GM19099 (cell line): Measurements from ENCODE around the gene KRTCAP2.
A peak's percentile ranks its signal among the peaks of the same experiment; 100 is the strongest.

Experiments used
- POLR2A ChIP-seq: IDR thresholded peaks from 3 replicates; pipeline ENCODE4 v1.6.1; 2011; ENCODE audit warnings: low read depth; ENCODE audit not compliant: insufficient read length; ENCODE audit errors: extremely low read depth

The KRTCAP2 gene

DNA sequence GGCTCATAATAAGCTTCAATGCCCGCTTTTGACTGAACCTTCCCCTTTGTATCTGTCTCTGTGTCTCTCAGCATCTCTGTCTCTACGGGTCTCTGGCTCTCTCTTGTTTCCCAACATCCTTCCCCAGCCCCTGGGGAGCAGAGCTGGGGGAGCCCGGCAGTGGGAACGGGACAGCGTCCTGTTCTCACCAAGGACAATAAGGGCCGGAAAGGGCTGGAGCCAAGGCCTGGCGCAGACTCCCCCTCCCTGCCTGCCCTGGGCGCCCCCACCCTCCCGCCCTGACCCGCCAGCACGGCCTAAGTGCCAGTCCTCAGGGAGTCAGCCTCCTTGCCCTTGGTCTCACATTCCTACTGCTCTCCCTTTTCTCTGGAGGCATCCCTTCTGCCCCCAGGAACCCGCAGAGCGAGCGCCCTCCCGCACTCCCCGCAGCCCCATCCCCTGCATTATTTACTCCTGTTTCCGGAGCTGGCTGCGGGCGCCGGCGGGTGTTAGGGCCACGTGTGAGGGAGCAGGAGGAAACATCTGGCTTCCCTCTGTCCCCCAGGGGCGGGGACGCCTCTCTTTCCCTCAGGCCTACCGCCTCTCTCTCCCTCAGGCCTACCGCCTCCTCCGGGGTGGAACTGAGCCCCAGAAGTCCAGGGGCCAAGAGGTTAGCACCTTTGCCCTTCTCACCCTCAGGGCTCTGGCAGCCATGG, 6.5 kb downstream of the KRTCAP2 start:
- TF ChIP-seq POLR2A = no peak

DNA sequence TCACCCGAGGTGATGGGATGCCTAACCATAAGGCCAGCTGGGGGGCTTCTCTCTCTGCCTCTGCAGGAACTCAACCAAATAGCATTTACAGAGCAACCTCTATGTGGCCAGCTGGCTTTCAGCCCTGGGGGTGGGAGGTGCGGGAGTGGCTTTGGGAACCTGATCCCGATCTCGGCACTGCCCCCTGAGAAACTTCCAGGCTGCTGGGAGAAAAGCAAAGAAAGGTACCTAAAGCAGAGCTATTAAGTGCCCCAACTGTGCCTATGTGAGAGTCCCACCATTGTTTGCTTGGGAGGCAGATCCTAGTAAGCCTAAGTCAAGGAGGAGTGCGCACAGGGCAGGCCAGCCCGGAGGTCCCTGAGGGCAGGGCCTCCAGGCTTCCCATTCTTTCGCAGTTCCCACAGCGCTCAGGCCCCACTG, 7.0 kb downstream of the KRTCAP2 start:
- no peak for TF ChIP-seq POLR2A

DNA sequence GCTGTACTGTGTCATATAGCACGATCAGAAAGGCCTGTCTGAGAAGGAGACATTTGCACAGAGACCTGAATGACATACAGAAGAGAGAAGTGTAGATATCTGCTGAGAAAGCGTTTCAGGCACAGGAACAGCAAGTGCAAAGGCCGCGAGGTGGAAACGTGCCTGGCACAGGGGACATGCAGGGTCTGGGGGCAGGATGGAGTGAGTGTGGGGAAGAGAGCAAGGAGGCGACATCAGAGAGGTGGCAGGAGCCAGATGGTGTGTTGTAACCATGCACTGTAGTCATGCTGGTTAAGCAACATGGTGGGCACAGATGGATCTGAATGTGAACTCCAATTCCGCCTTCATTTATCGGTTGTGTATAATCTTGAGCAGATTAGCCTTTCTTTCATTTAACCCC, 13.0 kb downstream of the KRTCAP2 start:
- no peak for TF ChIP-seq POLR2A

DNA sequence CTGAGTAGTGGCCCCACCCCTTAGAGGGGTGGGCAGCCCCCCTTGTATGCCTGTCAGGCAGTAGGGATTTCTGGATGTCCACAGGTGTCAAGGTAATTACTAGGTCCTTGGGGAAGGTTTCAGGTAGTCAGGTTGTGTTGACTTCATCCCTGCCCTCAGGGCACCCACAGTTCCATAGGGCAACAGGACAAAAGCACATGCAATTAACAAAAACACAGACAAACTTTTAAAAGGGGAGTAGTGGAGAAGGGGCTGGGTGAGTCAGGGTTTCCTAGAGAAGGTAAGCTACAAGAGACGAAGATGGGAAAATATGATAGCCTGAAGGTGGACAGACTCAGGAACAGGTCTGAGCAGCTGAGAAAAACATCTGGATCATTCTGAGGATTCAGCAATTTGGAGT, 14.1 kb downstream of the KRTCAP2 start:
- TF ChIP-seq POLR2A = no peak

DNA sequence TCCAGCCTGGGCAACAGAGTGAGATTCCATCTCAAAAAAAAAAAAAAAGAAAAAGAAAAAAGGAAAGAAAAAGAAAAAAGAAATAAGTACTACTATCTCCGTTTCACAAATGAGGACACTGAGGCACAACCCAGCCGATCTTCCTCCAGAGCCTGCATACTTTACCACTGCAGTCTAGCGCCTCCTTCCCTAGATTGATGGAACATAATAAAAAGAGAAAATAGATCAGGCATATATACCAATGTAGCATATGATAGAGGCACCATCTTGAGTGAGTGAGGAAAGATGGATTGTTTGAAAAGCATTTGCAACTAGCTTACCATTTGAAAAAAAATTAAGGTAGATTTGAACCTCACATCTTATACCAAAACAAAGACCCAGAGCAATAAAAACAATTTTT, 27.6 kb downstream of the KRTCAP2 start:
- no peak for TF ChIP-seq POLR2A

DNA sequence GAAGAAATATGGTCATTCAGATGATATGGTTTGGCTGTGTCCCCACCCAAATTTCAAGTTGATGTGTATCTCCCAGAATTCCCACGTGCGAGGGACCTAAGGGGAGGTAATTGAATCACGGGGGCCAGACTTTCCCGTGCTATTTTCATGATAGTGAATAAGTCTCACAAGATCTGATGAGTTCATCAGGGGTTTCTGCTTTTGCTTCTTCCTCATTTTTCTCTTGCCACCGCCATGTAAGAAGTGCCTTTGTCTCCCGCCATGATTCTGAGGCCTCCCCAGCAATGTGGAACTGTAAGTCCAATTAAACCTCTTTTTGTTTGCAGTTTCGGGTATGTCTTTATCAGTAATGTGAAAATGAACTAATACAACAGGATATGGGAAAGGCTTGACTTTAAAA, 31.4 kb downstream of the KRTCAP2 start:
- TF ChIP-seq POLR2A = no peak

DNA sequence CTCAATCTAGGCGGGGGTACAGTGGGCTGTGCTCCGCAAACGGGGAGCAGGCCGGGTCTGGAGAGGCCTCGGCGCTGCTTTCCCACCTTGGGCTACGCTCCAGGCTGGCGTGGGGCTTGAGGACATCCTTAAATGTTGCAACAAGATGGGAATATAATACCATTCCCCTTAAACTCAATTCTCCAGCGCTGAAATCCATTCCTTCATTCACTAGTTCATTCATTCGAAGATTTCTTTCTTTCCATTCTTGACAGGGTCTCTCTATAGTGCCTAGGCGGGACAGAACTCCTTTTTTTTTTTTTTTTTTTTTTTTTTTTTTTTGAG, 32.5 kb downstream of the KRTCAP2 start:
- TF ChIP-seq POLR2A = no peak

DNA sequence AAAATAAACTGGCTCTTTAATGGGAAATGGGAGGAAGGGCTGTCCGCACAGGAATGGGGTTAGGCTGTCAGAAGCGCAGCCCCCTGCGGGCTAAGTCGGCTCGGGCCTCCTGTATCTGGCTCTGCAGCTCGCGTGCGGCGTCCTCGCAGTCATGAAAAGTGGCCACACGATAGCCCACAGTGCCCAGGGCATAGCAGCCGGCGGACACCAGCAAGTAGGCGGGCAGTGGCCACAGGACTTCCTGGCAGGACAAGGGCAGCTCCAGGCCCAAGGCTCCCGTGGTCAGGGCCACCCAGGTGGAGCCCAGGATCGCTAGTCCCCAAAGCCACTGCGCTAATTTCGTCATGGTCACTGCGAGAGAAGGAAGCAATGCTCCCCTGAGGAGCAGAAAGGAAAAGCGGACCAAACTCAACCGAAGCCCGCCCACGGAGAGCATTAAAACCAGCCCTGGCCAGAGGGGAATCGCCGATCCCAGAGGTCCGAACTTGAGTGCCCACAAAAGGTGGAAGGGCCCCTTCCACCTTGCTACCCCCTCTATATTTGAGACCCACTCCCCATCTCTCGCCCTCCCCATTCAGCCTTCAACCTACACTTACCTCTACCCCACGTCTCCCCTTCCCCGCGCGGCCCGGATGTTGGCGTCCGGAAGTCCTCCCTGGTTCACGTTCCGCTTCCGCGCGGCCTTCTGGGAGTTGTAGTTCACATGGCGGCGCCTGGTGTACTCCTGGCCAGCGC, 33.0 kb downstream of the KRTCAP2 start, which contains the start of gene DPM3:
Gene DPM3, minus strand, starts transcription at position 637 of the 735 bp plus-strand sequence. Its CDS starts 291 bp downstream, at position 346.
- TF ChIP-seq POLR2A = peak; percentile 77

DNA sequence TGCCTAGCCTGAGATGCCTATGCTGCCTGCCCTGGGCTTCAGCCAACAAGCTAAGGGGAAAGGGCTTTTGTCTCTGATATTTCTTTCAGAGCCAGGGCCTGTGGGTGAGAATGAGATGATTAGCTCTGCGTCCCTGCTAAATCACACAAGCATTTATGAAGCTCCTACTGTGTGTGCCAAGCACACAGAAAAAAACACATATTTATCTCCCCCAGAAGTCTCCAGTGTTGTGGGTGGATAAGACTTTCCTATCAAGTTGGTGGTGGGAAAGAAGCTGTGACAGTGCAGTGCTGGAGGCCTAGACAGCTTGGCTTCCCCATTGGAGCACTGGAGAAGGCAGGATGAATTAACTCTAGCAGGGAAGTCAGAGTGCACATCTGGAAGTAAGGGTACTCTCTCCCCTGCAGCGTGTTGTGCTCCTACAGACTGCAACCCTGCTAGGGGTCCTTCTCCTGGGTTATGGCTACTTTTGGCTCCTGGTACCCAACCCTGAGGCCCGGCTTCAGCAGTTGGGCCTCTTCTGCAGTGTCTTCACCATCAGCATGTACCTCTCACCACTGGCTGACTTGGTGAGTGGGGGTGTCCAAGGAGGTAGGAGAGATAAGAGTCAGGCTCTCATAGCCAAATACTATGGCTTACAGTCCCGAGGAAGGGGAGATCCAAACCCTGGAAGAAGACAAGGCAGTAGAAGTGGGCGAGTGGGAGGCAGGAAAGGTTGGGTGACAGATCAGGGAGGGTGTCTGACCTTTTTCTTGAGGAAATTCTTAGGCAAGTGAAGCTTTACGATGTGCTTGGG, 35.8 kb downstream of the KRTCAP2 start:
- no peak for TF ChIP-seq POLR2A

DNA sequence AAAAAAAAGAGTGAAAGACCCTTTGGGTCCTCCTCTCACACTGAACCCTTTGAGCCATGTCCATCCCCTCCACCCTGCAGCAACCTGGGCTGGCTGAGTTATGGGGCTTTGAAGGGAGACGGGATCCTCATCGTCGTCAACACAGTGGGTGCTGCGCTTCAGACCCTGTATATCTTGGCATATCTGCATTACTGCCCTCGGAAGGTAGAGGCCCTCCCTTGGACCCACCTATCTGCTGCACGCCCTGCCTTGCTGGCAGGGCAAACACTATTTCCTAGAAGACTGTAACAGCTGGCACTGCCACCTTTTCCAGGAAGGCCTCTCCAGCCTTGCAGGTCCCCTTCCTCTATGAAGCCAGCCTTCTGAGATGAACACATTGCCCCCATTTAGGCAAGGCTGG, 36.4 kb downstream of the KRTCAP2 start:
- TF ChIP-seq POLR2A = no peak

DNA sequence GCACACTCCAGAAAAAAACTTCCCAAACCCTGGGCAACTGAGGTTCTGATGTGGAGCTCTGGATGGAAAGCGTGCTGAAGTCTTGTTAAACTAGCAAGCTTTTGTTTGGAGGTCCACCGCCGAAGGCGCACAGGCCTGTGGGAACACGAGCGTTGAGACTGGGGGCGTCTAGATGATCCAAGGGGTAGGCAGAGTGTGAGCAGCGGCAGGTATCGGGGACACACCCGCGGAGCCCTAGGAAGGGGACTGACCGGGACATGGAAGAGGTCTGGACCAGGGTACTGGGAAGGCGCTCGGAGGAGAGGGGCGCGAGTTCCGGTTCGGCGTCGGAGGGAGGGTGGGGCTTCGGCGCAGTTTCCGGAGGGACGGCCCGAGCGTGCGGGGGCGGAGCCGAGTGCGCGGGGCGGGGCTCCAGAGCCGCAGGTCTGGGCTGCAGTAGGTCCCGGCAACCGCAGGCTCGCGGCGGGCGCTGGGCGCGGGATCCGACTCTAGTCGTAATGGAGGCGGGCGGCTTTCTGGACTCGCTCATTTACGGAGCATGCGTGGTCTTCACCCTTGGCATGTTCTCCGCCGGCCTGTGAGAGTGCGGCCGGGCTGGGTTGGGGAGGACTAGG, 37.6 kb downstream of the KRTCAP2 start, which contains the start of gene SLC50A1:
Gene SLC50A1, plus strand, starts transcription at position 438 of the 614 bp plus-strand sequence. Its CDS starts 60 bp downstream, at position 498.
- TF ChIP-seq POLR2A = peak; percentile 90

DNA sequence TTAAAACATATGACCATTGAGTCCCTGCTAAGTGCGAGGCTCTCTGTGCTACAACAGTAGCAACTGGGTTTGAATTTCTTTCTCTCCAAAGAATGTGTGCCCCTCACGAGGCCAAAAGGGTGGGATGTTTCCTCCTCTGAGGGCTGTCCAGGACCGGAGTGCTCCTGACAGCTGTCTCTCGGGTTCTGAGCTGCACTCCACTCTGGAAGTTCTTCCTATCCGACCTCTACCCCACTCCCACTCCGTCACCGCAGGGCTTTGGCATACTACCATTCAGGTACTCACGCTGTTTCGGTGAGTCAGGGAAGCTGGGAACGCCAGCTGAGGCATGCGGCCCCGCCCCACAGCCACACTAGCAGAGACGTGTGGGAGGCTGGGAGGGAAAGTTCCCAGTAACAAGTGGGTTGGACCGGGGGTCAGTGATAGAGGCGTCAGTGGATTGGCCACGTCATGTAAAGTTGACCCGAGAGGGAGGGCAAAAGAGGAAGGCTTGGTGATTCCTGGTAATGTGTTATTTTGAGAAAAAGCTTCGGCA, 38.2 kb downstream of the KRTCAP2 start:
- no peak for TF ChIP-seq POLR2A

DNA sequence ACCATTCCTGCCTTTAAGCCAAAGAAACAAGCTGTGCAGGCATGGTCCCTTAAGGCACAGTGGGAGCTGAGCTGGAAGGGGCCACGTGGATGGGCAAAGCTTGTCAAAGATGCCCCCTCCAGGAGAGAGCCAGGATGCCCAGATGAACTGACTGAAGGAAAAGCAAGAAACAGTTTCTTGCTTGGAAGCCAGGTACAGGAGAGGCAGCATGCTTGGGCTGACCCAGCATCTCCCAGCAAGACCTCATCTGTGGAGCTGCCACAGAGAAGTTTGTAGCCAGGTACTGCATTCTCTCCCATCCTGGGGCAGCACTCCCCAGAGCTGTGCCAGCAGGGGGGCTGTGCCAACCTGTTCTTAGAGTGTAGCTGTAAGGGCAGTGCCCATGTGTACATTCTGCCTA, 38.8 kb downstream of the KRTCAP2 start:
- no peak for TF ChIP-seq POLR2A

DNA sequence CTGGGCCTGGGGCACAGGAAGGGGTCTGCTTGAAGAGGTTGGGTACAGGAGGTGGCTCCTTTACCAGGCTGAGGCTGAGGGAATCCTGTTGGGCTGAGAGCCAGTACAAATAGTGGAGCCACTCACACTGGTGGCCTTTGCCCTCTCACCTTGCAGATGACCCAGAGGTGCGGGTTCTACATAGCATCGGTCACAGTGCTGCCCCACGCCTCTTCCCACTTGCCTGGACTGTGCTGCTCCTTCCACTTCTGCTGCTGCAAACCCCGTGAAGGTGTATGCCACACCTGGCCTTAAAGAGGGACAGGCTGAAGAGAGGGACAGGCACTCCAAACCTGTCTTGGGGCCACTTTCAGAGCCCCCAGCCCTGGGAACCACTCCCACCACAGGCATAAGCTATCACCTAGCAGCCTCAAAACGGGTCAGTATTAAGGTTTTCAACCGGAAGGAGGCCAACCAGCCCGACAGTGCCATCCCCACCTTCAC, 39.3 kb downstream of the KRTCAP2 start:
- no peak for TF ChIP-seq POLR2A

DNA sequence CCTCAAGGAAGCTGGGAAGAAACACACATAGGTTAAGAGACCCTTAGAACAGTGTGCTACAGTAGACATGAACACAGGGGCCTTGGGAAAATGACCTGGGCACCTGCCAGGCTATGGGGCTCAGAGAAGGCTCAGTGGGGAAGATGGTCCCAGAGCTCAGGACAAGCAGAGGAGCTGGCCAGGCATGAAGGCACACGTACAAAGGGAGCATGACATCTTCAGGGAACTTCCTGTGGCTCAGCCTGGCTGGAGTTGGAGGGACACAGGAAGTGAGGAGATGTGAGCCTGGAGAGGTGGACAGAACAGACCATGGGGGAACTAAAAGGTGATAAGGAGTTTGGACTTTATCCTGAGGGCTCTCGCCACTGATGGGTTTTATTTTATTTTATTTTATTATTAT, 41.2 kb downstream of the KRTCAP2 start:
- TF ChIP-seq POLR2A = no peak
